AG09309 (cell line): ENCODE results near the gene PRKD2.
A peak's percentile ranks its signal among the peaks of the same experiment; 100 is the strongest.

Experiments
- DNase-seq: peaks from one replicate; pipeline ENCODE4 v3.0.0-alpha.2; 2010; ENCODE audit warnings: low read depth
- H3K4me3 ChIP-seq: 2 replicates; pipeline ENCODE4 v1.5.1; 2011; ENCODE audit warnings: mild to moderate bottlenecking, low read depth, low read length, moderate library complexity; ENCODE audit not compliant: control insufficient read depth
- TF ChIP-seq, protein P1 (sequence below): IDR thresholded peaks from 2 replicates; pipeline ENCODE4 v1.5.1; 2011; ENCODE audit warnings: mild to moderate bottlenecking, low read depth, low read length, inconsistent platforms; ENCODE audit not compliant: insufficient read depth, control insufficient read depth; ENCODE audit errors: missing control alignments

PRKD2 gene

DNA sequence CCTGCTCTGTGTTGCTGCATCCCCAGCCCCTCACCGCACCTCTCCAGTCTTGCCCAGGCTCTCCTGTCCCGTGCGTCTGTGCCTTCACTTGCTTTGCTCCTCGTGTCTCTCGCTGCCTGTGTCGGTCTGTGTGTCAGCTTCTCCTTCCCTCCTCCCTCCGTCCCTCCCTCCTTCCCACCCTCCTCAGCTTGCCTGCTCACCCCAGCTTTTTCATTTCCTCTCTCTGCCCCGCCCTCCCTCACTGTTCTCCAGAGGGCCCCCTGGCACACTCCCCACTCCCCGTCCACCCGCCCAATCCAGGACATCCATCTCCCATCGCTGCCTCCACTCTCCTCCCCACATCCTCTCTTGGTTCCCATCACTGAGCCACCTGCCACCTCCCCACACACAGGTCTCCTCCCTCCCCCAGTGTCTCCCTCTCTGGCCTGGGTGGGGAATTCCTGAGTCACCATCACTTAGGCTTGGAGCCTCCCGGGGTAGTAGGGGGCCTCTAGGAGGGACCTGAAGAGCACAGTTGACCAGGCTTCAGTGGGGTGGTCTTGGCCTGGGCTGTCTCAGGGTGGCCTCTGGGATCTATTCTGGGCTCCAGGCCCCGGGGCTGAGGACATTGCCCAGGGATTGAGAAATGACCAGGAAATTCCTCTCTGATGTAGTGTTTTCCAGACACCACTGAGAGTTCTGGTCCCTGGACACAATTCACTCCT lies 91.8 kb downstream of the PRKD2 start, which contains the start of gene PTGIR:
Gene PTGIR (minus strand): TSS at position 132 of the 704 bp plus-strand sequence. CDS start 864 bp downstream, outside the sequence.
- TF ChIP-seq, protein P1, sequence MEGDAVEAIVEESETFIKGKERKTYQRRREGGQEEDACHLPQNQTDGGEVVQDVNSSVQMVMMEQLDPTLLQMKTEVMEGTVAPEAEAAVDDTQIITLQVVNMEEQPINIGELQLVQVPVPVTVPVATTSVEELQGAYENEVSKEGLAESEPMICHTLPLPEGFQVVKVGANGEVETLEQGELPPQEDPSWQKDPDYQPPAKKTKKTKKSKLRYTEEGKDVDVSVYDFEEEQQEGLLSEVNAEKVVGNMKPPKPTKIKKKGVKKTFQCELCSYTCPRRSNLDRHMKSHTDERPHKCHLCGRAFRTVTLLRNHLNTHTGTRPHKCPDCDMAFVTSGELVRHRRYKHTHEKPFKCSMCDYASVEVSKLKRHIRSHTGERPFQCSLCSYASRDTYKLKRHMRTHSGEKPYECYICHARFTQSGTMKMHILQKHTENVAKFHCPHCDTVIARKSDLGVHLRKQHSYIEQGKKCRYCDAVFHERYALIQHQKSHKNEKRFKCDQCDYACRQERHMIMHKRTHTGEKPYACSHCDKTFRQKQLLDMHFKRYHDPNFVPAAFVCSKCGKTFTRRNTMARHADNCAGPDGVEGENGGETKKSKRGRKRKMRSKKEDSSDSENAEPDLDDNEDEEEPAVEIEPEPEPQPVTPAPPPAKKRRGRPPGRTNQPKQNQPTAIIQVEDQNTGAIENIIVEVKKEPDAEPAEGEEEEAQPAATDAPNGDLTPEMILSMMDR: peak; percentile 2
- DNase-seq: no peak
- H3K4me3 ChIP-seq: peak within 1 kb of the TSS; percentile 38
